ENCODE data around the gene HDHD2.

DNA sequence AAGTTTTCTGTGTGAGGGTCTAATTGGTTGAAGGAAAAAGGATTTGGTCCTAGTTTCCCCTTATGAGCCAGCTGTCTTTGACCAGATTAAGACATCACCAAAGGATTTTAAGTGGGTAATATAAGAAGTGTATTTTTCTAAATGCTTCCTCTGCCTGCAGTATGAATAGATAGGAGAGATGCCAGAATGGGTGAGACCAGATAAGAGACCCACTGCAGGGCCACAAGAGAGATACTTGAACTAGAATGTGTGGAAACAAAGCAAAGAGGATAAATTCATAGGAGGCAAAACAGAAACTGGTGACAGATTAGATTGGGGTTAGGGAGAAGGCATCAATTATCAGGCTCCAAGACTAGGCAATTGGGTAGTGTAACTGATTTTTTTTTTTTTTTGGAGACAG lies 1.1 kb upstream of the HDHD2 start:
- TF ChIP-seq L3MBTL2 (conservative IDR thresholded peaks at IDR 0.05): no peak
- TF ChIP-seq TARDBP (IDR thresholded peaks at IDR 0.05): no peak
- TF ChIP-seq FOXA1 (IDR thresholded peaks at IDR 0.05): no peak
- TF ChIP-seq BHLHE40 (IDR thresholded peaks at IDR 0.05; ENCODE audit: borderline replicate concordance): no peak
- no peak for TF ChIP-seq SUZ12 (IDR thresholded peaks at IDR 0.05)
- no peak for TF ChIP-seq CTBP1 (IDR thresholded peaks at IDR 0.05; ENCODE audit: borderline replicate concordance)
- no peak for TF ChIP-seq SP1 (IDR thresholded peaks at IDR 0.05)
- TF ChIP-seq LEF1 (IDR thresholded peaks at IDR 0.05; ENCODE audit: borderline replicate concordance): no peak
- no peak for TF ChIP-seq ZNF384 (IDR thresholded peaks at IDR 0.05)
- TF ChIP-seq PKNOX1 (IDR thresholded peaks at IDR 0.05): no peak
- no peak for TF ChIP-seq ARNT (IDR thresholded peaks at IDR 0.05)
- no peak for TF ChIP-seq FOXM1 (IDR thresholded peaks at IDR 0.05; ENCODE audit: borderline replicate concordance)
- no peak for TF ChIP-seq NFRKB (IDR thresholded peaks at IDR 0.05)
- TF ChIP-seq FOXK2 (IDR thresholded peaks at IDR 0.05): no peak

Data from HEK293T (cell line).